Peyer's patch (tissue), 4 donors: ENCODE results near the gene AAR2. TPM values are rescaled to one million over a fixed set of nuclear protein-coding genes. Genes with fewer than 3 reads are reported as not detected.

Source experiments
- DNase-seq, 3 donors: peaks; one replicate each; pipeline ENCODE4 v3.0.0-alpha.2; 2017 to 2019
- H3K27ac ChIP-seq, 4 donors: fragments of 200-600 bp; sonication (generic); one replicate each; pipeline ENCODE4 v1.5.1; 2016 to 2019
- H3K27me3 ChIP-seq, 2 donors: fragments of 200-600 bp; sonication (generic); one replicate each; pipeline ENCODE4 v1.5.1; 2019
- H3K36me3 ChIP-seq, 3 donors: fragments of 200-600 bp; sonication (generic); one replicate each; pipeline ENCODE4 v1.5.1; 2016 to 2019
- H3K4me1 ChIP-seq, 4 donors: fragments of 200-600 bp; sonication (generic); one replicate each; pipeline ENCODE4 v1.5.1; 2016 to 2019
- H3K4me3 ChIP-seq, 4 donors: fragments of 200-600 bp; sonication (generic); 1 replicate in 3 of 4; 2 replicates in 1 of 4; pipeline ENCODE4 v1.5.1; 2016 to 2019; ENCODE audit warnings: mild to moderate bottlenecking in 1 of 4
- H3K9me3 ChIP-seq, 4 donors: fragments of 200-600 bp; sonication (generic); one replicate each; pipeline ENCODE4 v1.5.1; 2016 to 2019; ENCODE audit warnings: mild to moderate bottlenecking in 1 of 4
- CTCF ChIP-seq, 6 experiments: fragments of 450-650 bp in 4 of 6; fragments of 200-600 bp in 2 of 6; sonication (generic) in 1 of 6; IDR thresholded peaks; one replicate each; pipeline ENCODE4 v1.5.1; 2017 to 2019; ENCODE audit warnings: antibody characterized with exemption in 6 of 6, mild to moderate bottlenecking in 3 of 6, moderate library complexity in 1 of 6
- POLR2A ChIP-seq, 2 donors: fragments of 450-650 bp; IDR thresholded peaks; one replicate each; pipeline ENCODE4 v1.5.1; 2017; ENCODE audit warnings: antibody characterized with exemption in 2 of 2, mild to moderate bottlenecking in 2 of 2, moderate library complexity in 2 of 2
- total RNA-seq, 4 donors: library from RNA; depleted of rRNA; stranded (reverse); fragments of >200 nt; gene quantifications; one replicate each; pipeline ENCODE4 v1.1.0, GENCODE V29; 2016

The AAR2 gene
- total RNA-seq, 4 donors from 2014 or later: 17.3 to 30.3 (median 29.5) TPM

- DNase-seq: no peak
- Histone ChIP-seq H3K36me3 (no peaks in the 10 kb centered on the region), H3K4me1 (no peaks in the 10 kb centered on the region), H3K27me3 (peaks cover 0 to 3% of the 10 kb centered on the region in 2 donors), H3K9me3 (no peaks in the 10 kb centered on the region), H3K27ac (no peak overlapping the region), H3K4me3 (no peak overlapping the region)
- TF ChIP-seq POLR2A (IDR thresholded peaks at IDR 0.05): no peak
- TF ChIP-seq CTCF (IDR thresholded peaks at IDR 0.05): no peak
Measured at GRCh38 chr20:36298795-36299339, 62.6 kb downstream of the AAR2 start.

GRCh38 chr20:36299459-36299858 lies 63.2 kb downstream of the AAR2 start:
- no peak overlapping the region for H3K27ac ChIP-seq
- TF ChIP-seq POLR2A (IDR thresholded peaks at IDR 0.05) (no peak), CTCF (IDR thresholded peaks at IDR 0.05) (no peak)
- no peak overlapping the region for H3K4me3 ChIP-seq
- peaks cover 0 to 5% of the 10 kb centered on the region in 2 donors for H3K27me3 ChIP-seq
- no peaks in the 10 kb centered on the region for H3K9me3 ChIP-seq
- H3K36me3 ChIP-seq: no peaks in the 10 kb centered on the region
- no peaks in the 10 kb centered on the region for H3K4me1 ChIP-seq
- no peak for DNase-seq

- Histone ChIP-seq H3K27me3 (peaks cover 0 to 15% of the 10 kb centered on the region in 2 donors), H3K9me3 (no peaks in the 10 kb centered on the region), H3K27ac (no peak overlapping the region), H3K4me3 (no peak overlapping the region), H3K4me1 (peaks cover 0 to 8% (median 4%) of the 10 kb centered on the region in 4 donors), H3K36me3 (no peaks in the 10 kb centered on the region)
- no peak for TF ChIP-seq CTCF (IDR thresholded peaks at IDR 0.05)
- no peak for TF ChIP-seq POLR2A (IDR thresholded peaks at IDR 0.05)
- DNase-seq: no peak
Measured at GRCh38 chr20:36301359-36302119, 65.3 kb downstream of the AAR2 start.

GRCh38 chr20:36303020-36303595 lies 66.8 kb downstream of the AAR2 start:
- TF ChIP-seq POLR2A (IDR thresholded peaks at IDR 0.05) (no peak), CTCF (IDR thresholded peaks at IDR 0.05) (no peak)
- H3K27ac ChIP-seq: no peak overlapping the region
- H3K36me3 ChIP-seq: no peaks in the 10 kb centered on the region
- DNase-seq: no peak
- H3K27me3 ChIP-seq: peaks cover 0 to 31% of the 10 kb centered on the region in 2 donors
- H3K4me3 ChIP-seq: no peak overlapping the region
- H3K4me1 ChIP-seq: peaks cover 0 to 13% (median 10%) of the 10 kb centered on the region in 4 donors
- no peaks in the 10 kb centered on the region for H3K9me3 ChIP-seq

GRCh38 chr20:36303831-36304230 lies 67.6 kb downstream of the AAR2 start:
- peaks cover 0 to 32% of the 10 kb centered on the region in 2 donors for H3K27me3 ChIP-seq
- no peaks in the 10 kb centered on the region for H3K36me3 ChIP-seq
- H3K9me3 ChIP-seq: no peaks in the 10 kb centered on the region
- no peak overlapping the region for H3K4me3 ChIP-seq
- no peak overlapping the region for H3K27ac ChIP-seq
- DNase-seq: no peak
- TF ChIP-seq POLR2A (IDR thresholded peaks at IDR 0.05): no peak
- no peak for TF ChIP-seq CTCF (IDR thresholded peaks at IDR 0.05)
- H3K4me1 ChIP-seq: peaks cover 0 to 13% (median 10%) of the 10 kb centered on the region in 4 donors
